Measurements from ENCODE around the gene SCNN1A. TPM values are rescaled to one million over a fixed set of nuclear protein-coding genes. Genes with fewer than 3 reads are reported as not detected.

The SCNN1A gene
- 0.29 and 1.7 TPM in 2 replicates for total RNA-seq (2014; rRNA removed; shearing (Covaris generic))
- polyA plus RNA-seq (2014; cell fraction: nucleus; rRNA removed), result 1.2 and 3.0 TPM in 2 replicates

GRCh38 chr12:6375269-6376078, at the start of gene SCNN1A:
Gene SCNN1A (minus strand): TSS chr12:6375563. CDS start chr12:6374783, 780 bp downstream.
- no peak for DNase-seq (ENCODE audit: extremely low read depth, low read depth)

GRCh38 chr12:6424866-6425265, 49.5 kb upstream of the SCNN1A start:
- DNase-seq (ENCODE audit: extremely low read depth, low read depth), result no peak

GRCh38 chr12:6424008-6424347, 48.6 kb upstream of the SCNN1A start:
- no peak for DNase-seq (ENCODE audit: extremely low read depth, low read depth)

GRCh38 chr12:6423267-6424007, 48.1 kb upstream of the SCNN1A start:
- peak; percentile 91 for DNase-seq (ENCODE audit: extremely low read depth, low read depth)

GRCh38 chr12:6420364-6420763, 45.0 kb upstream of the SCNN1A start:
- no peak for DNase-seq (ENCODE audit: extremely low read depth, low read depth)

GRCh38 chr12:6418796-6419195, 43.4 kb upstream of the SCNN1A start:
- no peak for DNase-seq (ENCODE audit: extremely low read depth, low read depth)

- DNase-seq (ENCODE audit: extremely low read depth, low read depth), result no peak
These were observed 41.2 kb upstream of the SCNN1A start for GRCh38 chr12:6416596-6416995.

GRCh38 chr12:6407236-6407954, 32.0 kb upstream of the SCNN1A start:
- DNase-seq (ENCODE audit: extremely low read depth, low read depth), result no peak

GRCh38 chr12:6405963-6406362, 30.6 kb upstream of the SCNN1A start:
- no peak for DNase-seq (ENCODE audit: extremely low read depth, low read depth)

GRCh38 chr12:6404390-6404789, 29.0 kb upstream of the SCNN1A start:
- no peak for DNase-seq (ENCODE audit: extremely low read depth, low read depth)

- DNase-seq (ENCODE audit: extremely low read depth, low read depth), result no peak
These were observed 24.7 kb upstream of the SCNN1A start for GRCh38 chr12:6399884-6400644.

GRCh38 chr12:6396031-6396430, 20.7 kb upstream of the SCNN1A start:
- no peak for DNase-seq (ENCODE audit: extremely low read depth, low read depth)

GRCh38 chr12:6394398-6394797, 19.0 kb upstream of the SCNN1A start:
- DNase-seq (ENCODE audit: extremely low read depth, low read depth), result no peak

GRCh38 chr12:6393109-6393508, 17.7 kb upstream of the SCNN1A start:
- DNase-seq (ENCODE audit: extremely low read depth, low read depth), result no peak

GRCh38 chr12:6392504-6392903, 17.1 kb upstream of the SCNN1A start:
- DNase-seq (ENCODE audit: extremely low read depth, low read depth), result no peak

- DNase-seq (ENCODE audit: extremely low read depth, low read depth), result no peak
These were observed 15.7 kb upstream of the SCNN1A start for GRCh38 chr12:6391013-6391412.

- DNase-seq (ENCODE audit: extremely low read depth, low read depth), result no peak
These were observed 14.9 kb upstream of the SCNN1A start for GRCh38 chr12:6390084-6390799.

- DNase-seq (ENCODE audit: extremely low read depth, low read depth), result no peak
These were observed 12.2 kb upstream of the SCNN1A start for GRCh38 chr12:6387541-6387940.

GRCh38 chr12:6386491-6386890, 11.1 kb upstream of the SCNN1A start:
- no peak for DNase-seq (ENCODE audit: extremely low read depth, low read depth)

GRCh38 chr12:6386038-6386437, 10.7 kb upstream of the SCNN1A start:
- no peak for DNase-seq (ENCODE audit: extremely low read depth, low read depth)
